Ishikawa (cell line): ENCODE results near the gene BHMT2.

ENCODE experiments used
- CEBPB ChIP-seq: IDR thresholded peaks from 2 replicates; pipeline ENCODE4 v1.6.1; 2012
- CREB1 ChIP-seq: IDR thresholded peaks from 2 replicates; pipeline ENCODE4 v1.6.1; 2012; ENCODE audit warnings: low read depth
- NFIC ChIP-seq: IDR thresholded peaks from 2 replicates; pipeline ENCODE4 v1.6.1; 2012
- USF1 ChIP-seq: IDR thresholded peaks from 2 replicates; pipeline ENCODE4 v1.6.1; 2012
- YY1 ChIP-seq: IDR thresholded peaks from 2 replicates; pipeline ENCODE4 v1.6.1; 2012; ENCODE audit warnings: low read depth
- ZBTB7A ChIP-seq: IDR thresholded peaks from 2 replicates; pipeline ENCODE4 v1.6.1; 2012; ENCODE audit warnings: low read depth

GRCh38 chr5:79119486-79119885, 49.9 kb downstream of the BHMT2 start:
- no peak for TF ChIP-seq USF1
- TF ChIP-seq CREB1 = no peak
- no peak for TF ChIP-seq ZBTB7A
- TF ChIP-seq YY1 = no peak
- TF ChIP-seq NFIC = no peak
- no peak for TF ChIP-seq CEBPB
